Fibroblast of pulmonary artery (primary cell): ENCODE data around the gene GPR157.
"Not testable (repeated sequence)": the region's sequence is repeated elsewhere in the genome, so short reads cannot be mapped to it uniquely, and the experiment has no call there.

Experiments used
- DNase-seq: peaks from one replicate; pipeline ENCODE4 v3.0.0-alpha.2; 2010; ENCODE audit warnings: low read depth
- H3K4me3 ChIP-seq: replicated peaks from 2 replicates; pipeline ENCODE4 v1.5.1; 2011; ENCODE audit warnings: low read depth, mild to moderate bottlenecking, control low read depth, low read length, moderate library complexity
- TF ChIP-seq, protein P1 (sequence below): IDR thresholded peaks from 2 replicates; pipeline ENCODE4 v1.5.1; 2011; ENCODE audit warnings: mild to moderate bottlenecking, control low read depth, low read length, inconsistent platforms; ENCODE audit errors: missing control alignments

GPR157 gene

DNA sequence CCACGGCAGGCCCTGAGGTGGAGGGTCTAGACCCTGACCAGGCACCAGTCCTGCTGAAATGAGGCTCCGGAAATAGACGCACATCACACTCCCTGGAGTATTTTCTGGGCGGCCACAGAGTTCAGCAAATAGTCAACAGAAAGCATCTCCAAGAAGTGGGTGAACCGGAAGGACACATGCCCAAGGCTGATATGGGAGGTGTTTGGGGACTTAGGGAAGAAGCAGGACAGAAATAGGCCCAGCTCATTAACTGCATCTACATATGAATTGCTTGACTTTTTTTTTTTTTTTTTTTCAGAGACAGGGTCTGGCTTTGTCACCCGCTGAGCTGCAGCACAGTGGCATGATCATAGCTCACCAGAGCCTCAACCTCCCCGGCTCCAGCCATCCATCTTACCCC lies 36.5 kb upstream of the GPR157 start:
- DNase-seq = no peak
- TF ChIP-seq, protein P1, sequence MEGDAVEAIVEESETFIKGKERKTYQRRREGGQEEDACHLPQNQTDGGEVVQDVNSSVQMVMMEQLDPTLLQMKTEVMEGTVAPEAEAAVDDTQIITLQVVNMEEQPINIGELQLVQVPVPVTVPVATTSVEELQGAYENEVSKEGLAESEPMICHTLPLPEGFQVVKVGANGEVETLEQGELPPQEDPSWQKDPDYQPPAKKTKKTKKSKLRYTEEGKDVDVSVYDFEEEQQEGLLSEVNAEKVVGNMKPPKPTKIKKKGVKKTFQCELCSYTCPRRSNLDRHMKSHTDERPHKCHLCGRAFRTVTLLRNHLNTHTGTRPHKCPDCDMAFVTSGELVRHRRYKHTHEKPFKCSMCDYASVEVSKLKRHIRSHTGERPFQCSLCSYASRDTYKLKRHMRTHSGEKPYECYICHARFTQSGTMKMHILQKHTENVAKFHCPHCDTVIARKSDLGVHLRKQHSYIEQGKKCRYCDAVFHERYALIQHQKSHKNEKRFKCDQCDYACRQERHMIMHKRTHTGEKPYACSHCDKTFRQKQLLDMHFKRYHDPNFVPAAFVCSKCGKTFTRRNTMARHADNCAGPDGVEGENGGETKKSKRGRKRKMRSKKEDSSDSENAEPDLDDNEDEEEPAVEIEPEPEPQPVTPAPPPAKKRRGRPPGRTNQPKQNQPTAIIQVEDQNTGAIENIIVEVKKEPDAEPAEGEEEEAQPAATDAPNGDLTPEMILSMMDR = no peak
- H3K4me3 ChIP-seq = no peak overlapping the region

DNA sequence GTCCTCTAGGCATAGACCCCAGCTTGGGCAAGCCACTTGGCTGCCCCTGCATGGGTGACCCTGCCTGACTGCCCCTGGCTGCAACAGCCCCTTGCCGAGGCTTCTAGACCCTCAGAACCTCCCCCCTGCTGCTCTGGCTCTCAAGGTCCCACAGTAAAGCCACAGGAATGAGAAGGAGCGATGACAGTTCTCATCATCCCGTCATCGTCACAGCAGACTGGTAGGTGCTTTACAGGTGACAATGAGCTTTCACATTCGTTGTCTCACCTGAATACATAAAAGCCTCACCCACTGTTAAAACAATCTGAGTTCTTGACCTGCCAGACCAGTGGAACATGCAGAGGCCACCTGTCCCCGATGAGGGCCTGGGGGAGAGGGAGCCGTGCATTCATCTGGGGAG lies 36.0 kb upstream of the GPR157 start:
- TF ChIP-seq, protein P1 = no peak
- no peak for DNase-seq
- no peak overlapping the region for H3K4me3 ChIP-seq

- TF ChIP-seq, protein P1 = no peak
- DNase-seq = no peak
- no peak overlapping the region for H3K4me3 ChIP-seq
These were observed 35.6 kb upstream of the GPR157 start for GRCh38 chr1:9164532-9164900.

DNA sequence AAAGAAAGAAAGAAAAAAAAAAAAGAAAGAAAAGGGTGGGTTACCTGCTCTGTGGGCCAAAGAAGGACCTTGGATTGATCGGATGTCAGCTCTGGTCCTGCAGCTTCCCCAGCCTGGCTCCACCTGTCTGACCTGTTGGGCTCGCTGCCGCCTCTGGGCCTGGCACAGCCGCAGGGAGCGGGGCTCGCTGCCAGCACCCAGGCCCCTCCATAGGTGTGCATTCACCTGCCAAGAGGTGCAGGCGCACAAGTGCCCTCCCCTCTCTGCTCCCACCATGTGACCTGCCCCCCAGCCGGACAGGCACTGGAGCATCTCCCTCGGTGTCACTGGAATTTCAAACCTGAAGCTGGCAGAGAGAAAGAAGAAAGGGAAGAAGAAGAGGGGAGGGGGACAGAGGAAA lies 33.1 kb upstream of the GPR157 start:
- no peak overlapping the region for H3K4me3 ChIP-seq
- TF ChIP-seq, protein P1 = no peak
- DNase-seq = no peak

- TF ChIP-seq, protein P1 = no peak
- no peak overlapping the region for H3K4me3 ChIP-seq
- no peak for DNase-seq
These were observed 32.4 kb upstream of the GPR157 start for GRCh38 chr1:9161342-9161741.

DNA sequence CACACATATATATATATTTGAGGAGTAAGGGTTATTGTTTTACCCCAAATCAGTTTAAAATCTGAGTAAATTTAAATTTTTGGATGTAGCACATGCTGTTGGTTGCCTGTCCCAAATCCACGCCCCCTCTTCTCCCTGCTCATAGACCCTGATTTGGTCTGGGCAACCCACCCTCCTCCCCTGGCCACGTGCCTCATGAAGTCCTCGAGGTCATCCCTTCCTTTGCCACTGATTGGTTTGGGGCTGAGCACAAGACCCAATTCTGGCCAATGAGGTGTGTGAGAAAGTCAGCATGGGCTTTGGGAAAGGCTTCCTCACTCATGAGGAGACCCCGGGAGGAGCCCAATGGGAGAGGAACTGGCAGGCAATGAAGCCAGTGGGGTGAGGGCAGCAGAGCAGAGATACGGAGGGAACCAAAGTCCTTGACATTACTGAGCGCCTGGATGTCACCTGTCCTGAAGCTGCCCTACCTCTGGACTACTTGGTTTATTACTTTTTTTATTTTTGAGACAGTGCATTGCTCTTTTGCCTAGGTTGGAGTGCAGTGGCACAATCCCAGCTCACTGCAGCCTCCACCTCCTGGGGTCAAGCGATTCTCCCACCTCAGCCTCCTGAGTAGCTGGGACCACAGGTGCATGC lies 31.3 kb upstream of the GPR157 start:
- H3K4me3 ChIP-seq = no peak overlapping the region
- DNase-seq = no peak
- TF ChIP-seq, protein P1 = no peak

- H3K4me3 ChIP-seq = no peak overlapping the region
- no peak for DNase-seq
- TF ChIP-seq, protein P1 = no peak
These were observed 27.0 kb upstream of the GPR157 start for GRCh38 chr1:9155879-9156278.

DNA sequence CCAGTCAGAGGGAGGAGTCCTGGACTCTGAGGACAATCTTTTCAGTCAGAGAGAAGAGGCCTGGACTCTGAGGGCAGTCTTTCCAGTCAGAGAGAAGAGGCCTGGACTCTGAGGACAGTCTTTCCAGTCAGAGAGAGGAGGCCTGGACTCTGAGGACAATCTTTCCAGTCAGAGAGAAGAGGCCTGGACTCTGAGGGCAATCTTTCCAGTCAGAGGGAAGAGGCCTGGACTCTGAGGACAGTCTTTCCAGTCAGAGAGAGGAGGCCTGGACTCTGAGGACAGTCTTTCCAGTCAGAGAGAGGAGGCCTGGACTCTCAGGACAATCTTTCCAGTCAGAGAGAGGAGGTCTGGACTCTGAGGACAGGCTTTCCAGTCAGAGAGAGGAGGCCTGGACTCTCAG lies 26.5 kb upstream of the GPR157 start:
- DNase-seq, H3K4me3 ChIP-seq: not testable (repeated sequence)
